GM12878 (cell line): ENCODE results near the gene SYT10.

Experiments used
- ETV6 ChIP-seq, 2 experiments: fragments of 450-650 bp in 1 of 2; IDR thresholded peaks in 1 of 2; conservative IDR thresholded peaks in 1 of 2; 2 replicates each; pipeline ENCODE4 v1.6.1; 2014; ENCODE audit warnings: antibody characterized with exemption in 1 of 2, borderline replicate concordance in 1 of 2, low read depth in 1 of 2, mild to moderate bottlenecking in 1 of 2, moderate library complexity in 1 of 2
- EZH2 ChIP-seq: IDR thresholded peaks from 2 replicates; pipeline ENCODE4 v1.6.1; 2012; ENCODE audit warnings: low read depth, mild to moderate bottlenecking, control low read depth, inconsistent platforms, low read length, borderline replicate concordance; ENCODE audit not compliant: control insufficient read depth
- SMC3 ChIP-seq: IDR thresholded peaks from 2 replicates; pipeline ENCODE4 v1.6.1; 2011; ENCODE audit warnings: low read length, improper control_type of control experiment, borderline replicate concordance
- TF ChIP-seq, protein P1 (sequence below), 3 experiments: IDR thresholded peaks in 2 of 3; conservative IDR thresholded peaks in 1 of 3; 2 replicates each; pipeline ENCODE4 v1.5.1; 2011; ENCODE audit warnings: low read depth in 3 of 3, low read length in 3 of 3, mild to moderate bottlenecking in 3 of 3, control low read depth in 2 of 3, moderate library complexity in 2 of 3, inconsistent platforms in 1 of 3, mixed read lengths in 1 of 3; ENCODE audit not compliant: control insufficient read depth in 2 of 3, insufficient read depth in 1 of 3; ENCODE audit errors: extremely low read depth in 1 of 3

DNA sequence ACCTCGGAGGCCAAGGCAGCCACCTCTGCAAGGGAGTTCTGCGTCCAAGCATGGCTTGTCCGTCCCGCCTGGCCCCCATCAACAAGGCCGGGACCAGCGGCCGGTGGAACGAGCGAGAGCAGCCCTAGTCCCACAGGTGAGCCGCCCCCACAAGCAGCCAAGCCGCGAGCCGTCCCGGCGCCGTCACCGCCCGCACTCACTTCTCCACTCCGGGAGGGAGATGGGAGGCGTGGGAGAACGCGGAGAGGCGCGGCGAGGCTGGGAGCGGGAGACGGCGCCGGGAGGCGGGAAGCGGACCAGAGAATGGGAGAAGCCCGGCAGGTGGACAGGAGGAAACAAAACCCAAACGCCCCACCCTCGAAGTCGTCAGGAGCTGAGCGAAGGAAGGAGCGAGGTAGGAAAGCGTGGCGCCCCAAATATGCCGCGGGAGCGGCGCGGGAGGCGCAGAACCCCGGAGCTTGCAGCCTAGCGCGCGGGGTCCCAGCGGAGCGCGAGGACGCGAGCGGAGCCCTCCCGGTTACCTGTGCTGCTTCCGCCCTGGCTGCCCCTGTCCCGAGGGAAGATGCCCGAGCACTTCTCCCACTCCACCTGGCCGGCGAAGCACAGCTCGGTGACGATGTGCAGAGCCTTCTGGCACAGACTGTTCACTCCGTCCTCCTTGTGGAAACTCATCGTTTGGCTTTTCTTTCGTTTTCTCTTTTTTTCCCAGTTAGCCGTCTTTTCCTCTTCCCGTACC is 600 bp downstream of the SYT10 start:
- TF ChIP-seq EZH2 (no peak), SMC3 (no peak), ETV6 (conservative IDR thresholded peaks at IDR 0.05 in 1 of 2, IDR thresholded peaks at IDR 0.05 in 1 of 2; ENCODE audit: borderline replicate concordance in 1 of 2, low read depth in 1 of 2) (no peak)
- TF ChIP-seq, protein P1, sequence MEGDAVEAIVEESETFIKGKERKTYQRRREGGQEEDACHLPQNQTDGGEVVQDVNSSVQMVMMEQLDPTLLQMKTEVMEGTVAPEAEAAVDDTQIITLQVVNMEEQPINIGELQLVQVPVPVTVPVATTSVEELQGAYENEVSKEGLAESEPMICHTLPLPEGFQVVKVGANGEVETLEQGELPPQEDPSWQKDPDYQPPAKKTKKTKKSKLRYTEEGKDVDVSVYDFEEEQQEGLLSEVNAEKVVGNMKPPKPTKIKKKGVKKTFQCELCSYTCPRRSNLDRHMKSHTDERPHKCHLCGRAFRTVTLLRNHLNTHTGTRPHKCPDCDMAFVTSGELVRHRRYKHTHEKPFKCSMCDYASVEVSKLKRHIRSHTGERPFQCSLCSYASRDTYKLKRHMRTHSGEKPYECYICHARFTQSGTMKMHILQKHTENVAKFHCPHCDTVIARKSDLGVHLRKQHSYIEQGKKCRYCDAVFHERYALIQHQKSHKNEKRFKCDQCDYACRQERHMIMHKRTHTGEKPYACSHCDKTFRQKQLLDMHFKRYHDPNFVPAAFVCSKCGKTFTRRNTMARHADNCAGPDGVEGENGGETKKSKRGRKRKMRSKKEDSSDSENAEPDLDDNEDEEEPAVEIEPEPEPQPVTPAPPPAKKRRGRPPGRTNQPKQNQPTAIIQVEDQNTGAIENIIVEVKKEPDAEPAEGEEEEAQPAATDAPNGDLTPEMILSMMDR (IDR thresholded peaks at IDR 0.05 in 2 of 3, conservative IDR thresholded peaks at IDR 0.05 in 1 of 3; ENCODE audit: control insufficient read depth in 2 of 3, extremely low read depth in 1 of 3, insufficient read depth in 1 of 3, low read depth in 3 of 3, low read length in 3 of 3) = no peak
